Mesenchymal stem cell (in vitro differentiated cells and primary cell): ENCODE results near the gene NLGN1.

Experiments used
- DNase-seq: peaks from one replicate; pipeline ENCODE4 v3.0.0-alpha.2; 2013
- H2AFZ ChIP-seq: one replicate; pipeline ENCODE4 v1.6.1; 2013; ENCODE audit warnings: low read depth, mild to moderate bottlenecking, control low read depth, inconsistent platforms, low read length, moderate library complexity
- H2AK5ac ChIP-seq: 2 replicates; pipeline ENCODE4 v1.6.1; 2013; ENCODE audit warnings: low read length, moderate library complexity, mild to moderate bottlenecking, inconsistent platforms; ENCODE audit not compliant: severe bottlenecking
- H2BK120ac ChIP-seq: one replicate; pipeline ENCODE4 v1.6.1; 2013; ENCODE audit warnings: low read depth, mild to moderate bottlenecking, inconsistent platforms, low read length, moderate library complexity
- H2BK12ac ChIP-seq, 2 experiments: one replicate each; pipeline ENCODE4 v1.6.1; 2013; ENCODE audit warnings: inconsistent platforms in 2 of 2, low read length in 2 of 2, mild to moderate bottlenecking in 2 of 2, moderate library complexity in 2 of 2, control low read depth in 1 of 2
- H2BK15ac ChIP-seq: one replicate; pipeline ENCODE4 v1.6.1; 2013; ENCODE audit warnings: mild to moderate bottlenecking, low read depth, inconsistent platforms; ENCODE audit not compliant: poor library complexity, severe bottlenecking
- H2BK5ac ChIP-seq: 2 replicates; pipeline ENCODE4 v1.6.1; 2013; ENCODE audit warnings: low read depth, mild to moderate bottlenecking, low read length, control low read depth, inconsistent platforms; ENCODE audit not compliant: poor library complexity, severe bottlenecking
- H3K14ac ChIP-seq, 2 experiments: one replicate each; pipeline ENCODE4 v1.6.1; 2013; ENCODE audit warnings: inconsistent platforms in 2 of 2, low read length in 2 of 2, control low read depth in 1 of 2, mild to moderate bottlenecking in 1 of 2, moderate library complexity in 1 of 2
- H3K18ac ChIP-seq, 2 experiments: one replicate each; pipeline ENCODE4 v1.6.1; 2013; ENCODE audit warnings: inconsistent platforms in 2 of 2, low read length in 2 of 2, control low read depth in 1 of 2, low read depth in 1 of 2, mild to moderate bottlenecking in 1 of 2
- H3K23ac ChIP-seq, 2 experiments: one replicate each; pipeline ENCODE4 v1.6.1; 2013; ENCODE audit warnings: inconsistent platforms in 2 of 2, low read length in 2 of 2, mild to moderate bottlenecking in 2 of 2, moderate library complexity in 2 of 2, control low read depth in 1 of 2
- H3K27ac ChIP-seq: 2 replicates; pipeline ENCODE4 v1.5.1; 2013; ENCODE audit warnings: mild to moderate bottlenecking, moderate library complexity, low read length, control low read depth, inconsistent platforms; ENCODE audit not compliant: poor library complexity, severe bottlenecking
- H3K27me3 ChIP-seq, 2 experiments: 2 replicates each; pipeline versions ENCODE4 v1.6.1 to v1.7.0; 2013; ENCODE audit warnings: low read length in 2 of 2, mild to moderate bottlenecking in 2 of 2, moderate library complexity in 2 of 2, control low read depth in 1 of 2, inconsistent platforms in 1 of 2; ENCODE audit not compliant: control insufficient read depth in 1 of 2, insufficient read depth in 1 of 2
- H3K36me3 ChIP-seq, 2 experiments: 2 replicates each; pipeline versions ENCODE4 v1.6.1 to v1.7.0; 2013; ENCODE audit warnings: low read length in 2 of 2, control low read depth in 1 of 2, inconsistent platforms in 1 of 2, low read depth in 1 of 2, mild to moderate bottlenecking in 1 of 2; ENCODE audit not compliant: insufficient read depth in 2 of 2, control insufficient read depth in 1 of 2
- H3K4ac ChIP-seq, 2 experiments: one replicate each; pipeline ENCODE4 v1.6.1; 2013; ENCODE audit warnings: inconsistent platforms in 2 of 2, low read length in 2 of 2, mild to moderate bottlenecking in 2 of 2, moderate library complexity in 2 of 2, control low read depth in 1 of 2, low read depth in 1 of 2
- H3K4me1 ChIP-seq: 2 replicates; pipeline ENCODE4 v1.6.1; 2013; ENCODE audit warnings: low read depth, low read length, control low read depth; ENCODE audit not compliant: control insufficient read depth, insufficient read depth
- H3K4me2 ChIP-seq: 2 replicates; pipeline ENCODE4 v1.6.1; 2013; ENCODE audit warnings: low read length, mild to moderate bottlenecking, inconsistent platforms; ENCODE audit not compliant: poor library complexity, severe bottlenecking
- H3K4me3 ChIP-seq, 2 experiments: 2 replicates each; pipeline versions ENCODE4 v1.5.1 to v1.7.0; 2013; ENCODE audit warnings: low read length in 2 of 2, mild to moderate bottlenecking in 2 of 2, control low read depth in 1 of 2, low read depth in 1 of 2; ENCODE audit not compliant: insufficient read depth in 1 of 2
- H3K79me1 ChIP-seq: replicated peaks from 2 replicates; pipeline ENCODE4 v1.6.1; 2013; ENCODE audit warnings: mild to moderate bottlenecking, control low read depth, low read length, inconsistent platforms; ENCODE audit not compliant: poor library complexity, severe bottlenecking
- H3K9ac ChIP-seq: 2 replicates; pipeline ENCODE4 v1.7.0; 2013; ENCODE audit warnings: mild to moderate bottlenecking, low read length, moderate library complexity
- H3K9me3 ChIP-seq: 2 replicates; pipeline ENCODE4 v1.7.0; 2013; ENCODE audit warnings: mild to moderate bottlenecking, low read length; ENCODE audit not compliant: control insufficient read depth
- H4K8ac ChIP-seq: one replicate; pipeline ENCODE4 v1.6.1; 2013; ENCODE audit warnings: inconsistent platforms, mild to moderate bottlenecking, low read length, moderate library complexity
- H4K91ac ChIP-seq: one replicate; pipeline ENCODE4 v1.6.1; 2013; ENCODE audit warnings: mild to moderate bottlenecking, low read length, inconsistent platforms
- WGBS: methylation state at CpG from one replicate; pipeline ENCODE4 v1.1.7; 2013; ENCODE audit warnings: mixed read lengths; 5-methylcytosine and 5-hydroxymethylcytosine counted together

Gene NLGN1

DNA sequence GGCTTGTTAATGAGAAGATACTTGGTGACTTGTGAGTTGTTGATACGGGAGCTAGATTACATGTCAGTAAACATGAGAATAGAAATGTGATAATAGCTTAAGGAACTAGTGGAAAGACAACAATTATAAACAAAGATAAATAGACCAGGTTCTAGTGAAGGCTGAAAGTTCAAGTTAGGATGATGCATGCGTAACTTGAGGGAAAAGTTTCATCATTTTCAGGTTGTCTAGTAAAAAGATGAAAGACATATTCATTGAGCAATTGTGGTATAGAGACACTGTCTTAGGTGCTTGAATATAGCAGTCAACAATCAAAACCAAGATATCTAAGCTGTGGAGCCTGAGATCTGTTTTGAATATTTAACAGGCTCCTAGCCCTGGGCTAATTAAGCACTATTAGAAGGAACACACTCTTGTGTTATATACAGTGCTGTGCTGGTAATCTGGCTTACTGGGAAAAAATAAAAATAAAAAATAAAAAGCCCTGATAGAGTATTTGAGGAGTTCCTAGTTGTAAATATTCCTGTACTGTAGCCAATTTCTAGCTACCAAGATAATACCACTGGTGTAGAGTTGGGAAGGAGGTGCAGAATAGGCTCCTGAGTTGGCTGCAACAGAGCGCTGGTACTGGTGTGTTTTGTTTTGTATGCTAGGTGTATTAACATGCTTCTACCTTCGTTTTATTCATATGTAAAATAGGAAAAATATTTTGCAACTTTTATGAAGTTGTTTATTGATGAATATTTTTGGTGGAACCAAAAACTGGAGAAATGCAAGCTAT is 68.5 kb downstream of the NLGN1 start:
- H3K4me1 ChIP-seq = no peaks in the 10 kb centered on the region
- no peak overlapping the region for H2AFZ ChIP-seq
- no peaks in the 10 kb centered on the region for H3K36me3 ChIP-seq
- no peak overlapping the region for H2AK5ac ChIP-seq
- H3K27me3 ChIP-seq = no peaks in the 10 kb centered on the region
- 75% methylated on average over 2 of the region's 4 CpGs for WGBS
- no peak overlapping the region for H4K8ac ChIP-seq
- no peak overlapping the region for H2BK12ac ChIP-seq
- H3K79me1 ChIP-seq = no peaks in the 10 kb centered on the region
- H3K18ac ChIP-seq = no peak overlapping the region
- no peak overlapping the region for H3K23ac ChIP-seq
- no peak overlapping the region for H2BK5ac ChIP-seq
- H3K4ac ChIP-seq = no peak overlapping the region
- no peak overlapping the region for H3K27ac ChIP-seq
- H4K91ac ChIP-seq = no peak overlapping the region
- no peak overlapping the region for H3K4me2 ChIP-seq
- H2BK120ac ChIP-seq = no peak overlapping the region
- no peaks in the 10 kb centered on the region for H3K9me3 ChIP-seq
- no peak for DNase-seq
- no peak overlapping the region for H3K14ac ChIP-seq
- H3K9ac ChIP-seq = no peak overlapping the region
- H2BK15ac ChIP-seq = no peak overlapping the region
- H3K4me3 ChIP-seq = no peak overlapping the region

- Histone ChIP-seq H3K27ac (no peak overlapping the region), H3K14ac (no peak overlapping the region), H3K4me3 (no peak overlapping the region), H4K8ac (no peak overlapping the region), H2BK15ac (no peak overlapping the region), H3K9me3 (no peaks in the 10 kb centered on the region), H2BK5ac (no peak overlapping the region), H3K79me1 (no peaks in the 10 kb centered on the region), H2AK5ac (no peak overlapping the region), H3K18ac (no peak overlapping the region), H3K9ac (no peak overlapping the region), H3K23ac (no peak overlapping the region), H2BK120ac (no peak overlapping the region), H3K36me3 (no peaks in the 10 kb centered on the region), H4K91ac (no peak overlapping the region), H3K4me2 (no peak overlapping the region), H2AFZ (no peak overlapping the region), H3K4me1 (no peaks in the 10 kb centered on the region), H3K4ac (no peak overlapping the region), H2BK12ac (no peak overlapping the region), H3K27me3 (no peaks in the 10 kb centered on the region)
- DNase-seq = peak; percentile 29
Measured at GRCh38 chr3:173467501-173467900, 70.0 kb downstream of the NLGN1 start.

GRCh38 chr3:173473237-173473636 is 75.7 kb downstream of the NLGN1 start:
- Histone ChIP-seq H3K9me3 (peaks cover 3% of the 10 kb centered on the region), H2BK12ac (no peak overlapping the region), H2BK15ac (no peak overlapping the region), H3K36me3 (no peaks in the 10 kb centered on the region), H2BK5ac (no peak overlapping the region), H3K27ac (no peak overlapping the region), H3K4me2 (no peak overlapping the region), H3K4me3 (no peak overlapping the region), H3K18ac (no peak overlapping the region), H3K9ac (no peak overlapping the region), H3K79me1 (no peaks in the 10 kb centered on the region), H3K23ac (no peak overlapping the region), H3K14ac (no peak overlapping the region), H4K91ac (no peak overlapping the region), H2AFZ (no peak overlapping the region), H4K8ac (no peak overlapping the region), H2BK120ac (no peak overlapping the region), H3K4me1 (no peaks in the 10 kb centered on the region), H2AK5ac (no peak overlapping the region), H3K4ac (no peak overlapping the region), H3K27me3 (no peaks in the 10 kb centered on the region)
- DNase-seq = no peak
- no CpG with 5 or more reads among the region's 1 CpG for WGBS

- Histone ChIP-seq H3K4me3 (no peak overlapping the region), H3K18ac (no peak overlapping the region), H3K27ac (no peak overlapping the region), H3K9ac (no peak overlapping the region), H3K79me1 (no peaks in the 10 kb centered on the region), H3K9me3 (peaks cover 3% of the 10 kb centered on the region), H2BK5ac (no peak overlapping the region), H4K8ac (no peak overlapping the region), H2AFZ (no peak overlapping the region), H3K14ac (no peak overlapping the region), H4K91ac (no peak overlapping the region), H3K4ac (no peak overlapping the region), H3K27me3 (no peaks in the 10 kb centered on the region), H2BK120ac (no peak overlapping the region), H3K23ac (no peak overlapping the region), H2BK12ac (no peak overlapping the region), H2BK15ac (no peak overlapping the region), H2AK5ac (no peak overlapping the region), H3K36me3 (no peaks in the 10 kb centered on the region), H3K4me2 (no peak overlapping the region), H3K4me1 (no peaks in the 10 kb centered on the region)
- DNase-seq = no peak
- 87% methylated on average over 2 of the region's 2 CpGs for WGBS
Measured at GRCh38 chr3:173479301-173479700, 81.8 kb downstream of the NLGN1 start.
